HG03469 (cell line): ENCODE data around the gene LCE5A.
"Not testable (repeated sequence)": the region's sequence is repeated elsewhere in the genome, so short reads cannot be mapped to it uniquely, and the experiment has no call there.

Experiments
- ATAC-seq: cut with Tn5 transposase; IDR thresholded peaks from one replicate; pipeline ENCODE4 v1.9.1; 2021; ENCODE audit warnings: mild to moderate bottlenecking, moderate library complexity, moderate number of reproducible peaks; ENCODE audit not compliant: unreplicated experiment

LCE5A gene, protein sequence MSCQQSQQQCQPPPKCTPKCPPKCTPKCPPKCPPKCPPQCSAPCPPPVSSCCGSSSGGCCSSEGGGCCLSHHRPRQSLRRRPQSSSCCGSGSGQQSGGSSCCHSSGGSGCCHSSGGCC

GRCh38 chr1:152510503-152510902 lies at the start of gene LCE5A:
Gene LCE5A (plus strand): TSS chr1:152510803. CDS start chr1:152511535, 732 bp downstream.
- ATAC-seq: no peak

GRCh38 chr1:152461544-152461943 lies 49.1 kb upstream of the LCE5A start:
- no peak for ATAC-seq

GRCh38 chr1:152462636-152463035 lies 48.0 kb upstream of the LCE5A start:
- no peak for ATAC-seq

GRCh38 chr1:152466217-152466616 lies 44.4 kb upstream of the LCE5A start:
- ATAC-seq: no peak

GRCh38 chr1:152473887-152474537 lies 36.6 kb upstream of the LCE5A start:
- no peak for ATAC-seq

DNA sequence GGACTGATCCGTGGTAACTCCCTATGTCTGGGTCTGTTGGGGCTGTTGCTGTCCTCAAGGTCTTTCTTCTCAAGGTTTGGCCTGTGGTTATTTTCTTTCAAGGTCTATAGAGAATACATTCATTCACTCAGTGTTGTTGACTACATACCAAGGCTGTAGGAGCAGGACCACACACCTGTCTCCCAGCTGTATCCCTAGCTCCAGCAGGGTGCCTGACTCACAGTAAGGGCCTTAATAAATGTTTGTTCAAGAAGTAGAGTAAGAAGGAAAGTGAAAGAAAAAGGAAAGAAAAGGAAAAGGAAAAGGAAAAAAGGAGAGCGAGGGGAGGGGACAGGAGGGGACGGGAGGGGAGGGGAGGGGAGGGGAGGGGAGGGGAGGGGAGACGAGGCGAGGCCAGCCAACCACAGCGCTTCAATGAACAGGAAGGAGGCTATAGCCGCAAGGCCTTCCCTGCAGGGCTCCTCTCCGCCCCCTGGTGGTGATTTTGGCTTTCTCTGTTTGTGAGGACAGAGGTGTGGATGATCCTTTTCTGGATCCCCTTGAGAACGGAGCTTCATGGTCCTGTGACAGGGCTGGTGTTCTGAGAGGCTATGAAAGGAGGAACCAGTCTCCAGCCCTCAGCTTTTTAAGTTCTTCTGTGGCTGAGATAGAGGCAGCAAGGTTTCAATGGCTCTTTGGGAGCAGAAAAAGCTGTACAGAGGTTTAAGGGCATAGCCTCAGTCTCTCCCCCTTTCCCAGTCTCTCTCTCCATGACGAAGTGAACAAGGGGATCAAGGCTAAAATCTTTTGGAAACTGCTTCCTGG lies 30.6 kb upstream of the LCE5A start:
- ATAC-seq: no peak

- no peak for ATAC-seq
These were observed 28.5 kb upstream of the LCE5A start for GRCh38 chr1:152481869-152482664.

DNA sequence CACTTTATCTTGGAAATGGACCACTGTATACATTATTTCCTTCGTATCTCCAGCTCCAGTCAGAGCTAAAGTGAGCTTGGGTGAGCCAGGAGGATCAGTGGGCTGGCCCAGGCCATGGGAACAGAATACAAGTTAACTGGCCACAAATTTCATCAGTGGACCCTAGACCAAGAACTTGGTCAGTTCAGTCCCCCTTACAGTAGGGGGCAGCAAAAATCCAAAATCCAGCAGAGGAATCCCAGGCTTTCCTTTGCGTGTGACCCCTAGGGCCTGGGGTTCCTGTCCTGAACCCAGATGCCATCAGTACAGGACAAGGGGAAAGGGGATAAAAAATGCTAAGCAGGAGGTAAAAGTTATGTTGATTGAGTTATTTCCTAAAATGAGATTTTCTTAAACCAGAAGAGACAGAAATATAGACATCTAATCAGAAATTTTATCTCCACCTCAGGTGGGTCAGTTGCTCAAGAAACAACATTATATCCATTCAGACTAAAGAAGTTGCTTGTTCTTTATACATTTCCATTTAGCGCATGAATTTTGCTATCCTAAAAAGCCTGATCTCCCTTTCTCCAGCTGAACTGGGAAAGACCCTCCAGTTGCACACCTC lies 24.1 kb upstream of the LCE5A start:
- ATAC-seq: no peak

DNA sequence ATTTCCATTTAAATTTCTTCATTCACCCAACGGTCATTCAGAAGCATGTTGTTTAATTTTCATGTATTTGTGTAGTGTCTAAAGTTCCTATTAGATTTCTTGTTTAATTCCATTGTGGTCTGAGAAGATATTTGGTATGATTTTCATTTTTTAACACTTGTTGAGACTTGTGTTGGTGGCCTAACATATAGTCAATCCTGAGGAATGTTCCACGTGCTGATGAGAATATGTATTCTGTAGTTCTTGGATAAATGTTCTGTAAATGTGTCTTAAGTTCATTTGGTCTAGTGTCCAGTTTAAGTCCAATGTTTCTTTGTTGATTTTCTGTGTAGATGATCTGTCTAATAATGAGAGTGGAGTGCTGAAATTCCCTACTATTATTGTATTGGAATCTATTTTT lies 22.7 kb upstream of the LCE5A start:
- no peak for ATAC-seq

- not testable (repeated sequence) for ATAC-seq
These were observed 19.1 kb upstream of the LCE5A start for GRCh38 chr1:152491537-152491936.

- no peak for ATAC-seq
These were observed 15.4 kb upstream of the LCE5A start for GRCh38 chr1:152495066-152495675.

DNA sequence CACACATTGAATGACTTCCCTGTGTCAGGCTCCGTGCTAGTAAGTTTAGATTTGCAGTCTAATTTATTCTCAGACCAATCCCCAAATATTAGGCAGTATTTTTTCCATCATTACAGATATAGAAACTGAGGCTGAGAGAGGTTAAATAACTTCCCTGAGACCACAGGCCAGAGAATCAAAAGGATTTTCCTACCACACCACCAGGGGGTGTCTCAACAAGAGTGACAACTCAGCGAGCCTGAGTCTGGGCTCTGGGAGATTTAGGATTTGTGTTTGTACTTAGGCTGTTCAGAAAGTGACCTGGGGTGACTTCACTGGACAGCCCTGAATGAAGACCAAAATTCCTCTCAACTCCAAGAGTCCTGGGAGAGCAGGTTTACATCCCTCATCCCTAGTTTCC lies 13.3 kb upstream of the LCE5A start:
- ATAC-seq: no peak

DNA sequence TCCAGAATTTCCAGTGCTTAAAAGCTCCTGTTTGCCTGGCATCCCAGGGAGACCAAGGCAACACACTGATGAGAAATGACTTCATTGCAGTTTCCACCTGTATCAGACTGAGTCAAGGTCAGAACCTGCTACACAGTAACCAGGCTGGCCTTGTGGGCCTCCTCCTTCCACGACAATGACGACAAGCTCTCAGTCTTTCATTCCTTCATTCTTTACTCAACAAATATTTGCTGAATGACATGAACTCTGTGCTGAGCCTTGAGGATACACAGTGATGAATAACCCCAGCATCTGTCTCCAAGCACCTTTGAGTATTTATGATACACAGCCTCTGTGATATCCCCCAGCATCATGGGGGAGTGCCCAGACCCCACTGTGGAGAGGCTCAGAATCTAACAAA lies 8.9 kb upstream of the LCE5A start:
- no peak for ATAC-seq

DNA sequence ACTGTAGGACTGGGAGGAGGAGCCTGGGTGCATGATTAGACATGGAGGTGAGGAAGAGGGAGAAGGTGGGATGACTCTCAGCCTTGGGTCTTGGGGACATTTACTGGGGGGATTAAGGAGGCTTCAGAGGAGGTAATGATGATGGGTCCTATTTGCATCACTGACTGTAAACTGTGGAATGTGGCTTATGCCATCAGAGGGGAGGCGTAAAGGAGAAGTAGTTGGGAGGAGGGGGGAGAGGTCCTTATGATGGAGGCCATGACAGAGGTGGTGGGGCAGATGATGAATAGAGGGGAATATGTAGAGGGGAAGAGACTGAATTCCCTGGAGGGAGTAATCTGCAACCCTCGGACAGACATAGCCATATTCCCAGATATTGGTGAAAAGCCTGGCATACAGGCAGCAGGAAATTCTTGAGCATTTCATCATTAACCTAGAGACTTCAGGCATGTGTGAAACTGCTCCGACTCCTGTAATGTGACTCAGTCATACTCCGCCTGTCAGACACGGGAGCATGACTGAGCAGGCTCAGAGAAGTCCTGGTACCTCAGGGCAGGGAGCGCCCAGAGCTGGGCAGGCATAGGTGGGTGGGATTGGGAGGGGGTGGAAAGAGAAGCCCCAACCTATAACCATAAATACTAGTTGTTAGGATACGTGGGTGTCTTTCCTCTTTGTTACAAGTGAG lies 8.0 kb upstream of the LCE5A start:
- no peak for ATAC-seq

GRCh38 chr1:152505083-152505482 lies 5.5 kb upstream of the LCE5A start:
- ATAC-seq: no peak

- ATAC-seq: no peak
These were observed 3.6 kb upstream of the LCE5A start for GRCh38 chr1:152506899-152507498.

GRCh38 chr1:152511596-152511995 lies 993 bp downstream of the LCE5A start:
- no peak for ATAC-seq

GRCh38 chr1:152513081-152513480 lies 2.5 kb downstream of the LCE5A start:
- ATAC-seq: no peak

GRCh38 chr1:152514715-152515433 lies 4.3 kb downstream of the LCE5A start:
- no peak for ATAC-seq
